Esophagus muscularis mucosa (tissue), 3 donors: ENCODE measurements around the gene NDRG4.

Source experiments
- POLR2A ChIP-seq: fragments of 450-650 bp; IDR thresholded peaks from one replicate; pipeline ENCODE4 v1.6.1; 2017; ENCODE audit warnings: antibody characterized with exemption, moderate library complexity, mild to moderate bottlenecking, low read depth
- TF ChIP-seq, protein P1 (sequence below), 3 experiments: fragments of 200-600 bp in 2 of 3; fragments of 450-650 bp in 1 of 3; sonication (generic) in 2 of 3; IDR thresholded peaks; one replicate each; pipeline ENCODE4 v1.5.1; 2017 to 2019; ENCODE audit warnings: antibody characterized with exemption in 3 of 3, mild to moderate bottlenecking in 2 of 3, moderate library complexity in 1 of 3

DNA sequence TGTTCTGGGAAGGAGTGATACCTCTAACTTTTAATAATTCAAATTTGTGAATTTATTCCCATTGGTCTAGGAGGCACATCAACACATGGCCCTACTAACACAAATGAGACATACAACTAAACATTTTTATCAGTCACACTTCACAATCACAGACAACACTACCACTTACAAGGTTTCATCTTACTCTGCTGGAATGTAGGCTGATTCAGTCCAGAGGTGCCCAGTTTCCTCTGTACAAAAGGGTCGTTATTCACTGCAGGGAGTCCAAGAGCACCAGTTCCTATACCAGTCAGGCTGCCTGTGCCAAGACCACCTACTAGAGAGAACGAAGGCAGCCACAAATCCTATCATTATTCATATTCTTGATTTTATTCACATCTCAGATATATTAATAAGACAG is 56.7 kb downstream of the NDRG4 start:
- TF ChIP-seq POLR2A: no peak
- TF ChIP-seq, protein P1, sequence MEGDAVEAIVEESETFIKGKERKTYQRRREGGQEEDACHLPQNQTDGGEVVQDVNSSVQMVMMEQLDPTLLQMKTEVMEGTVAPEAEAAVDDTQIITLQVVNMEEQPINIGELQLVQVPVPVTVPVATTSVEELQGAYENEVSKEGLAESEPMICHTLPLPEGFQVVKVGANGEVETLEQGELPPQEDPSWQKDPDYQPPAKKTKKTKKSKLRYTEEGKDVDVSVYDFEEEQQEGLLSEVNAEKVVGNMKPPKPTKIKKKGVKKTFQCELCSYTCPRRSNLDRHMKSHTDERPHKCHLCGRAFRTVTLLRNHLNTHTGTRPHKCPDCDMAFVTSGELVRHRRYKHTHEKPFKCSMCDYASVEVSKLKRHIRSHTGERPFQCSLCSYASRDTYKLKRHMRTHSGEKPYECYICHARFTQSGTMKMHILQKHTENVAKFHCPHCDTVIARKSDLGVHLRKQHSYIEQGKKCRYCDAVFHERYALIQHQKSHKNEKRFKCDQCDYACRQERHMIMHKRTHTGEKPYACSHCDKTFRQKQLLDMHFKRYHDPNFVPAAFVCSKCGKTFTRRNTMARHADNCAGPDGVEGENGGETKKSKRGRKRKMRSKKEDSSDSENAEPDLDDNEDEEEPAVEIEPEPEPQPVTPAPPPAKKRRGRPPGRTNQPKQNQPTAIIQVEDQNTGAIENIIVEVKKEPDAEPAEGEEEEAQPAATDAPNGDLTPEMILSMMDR (IDR thresholded peaks at IDR 0.05): no peak
